ENCODE measurements around the gene PTPN9.
"Not testable (repeated sequence)": the region's sequence is repeated elsewhere in the genome, so short reads cannot be mapped to it uniquely, and the experiment has no call there.

PTPN9 gene

DNA sequence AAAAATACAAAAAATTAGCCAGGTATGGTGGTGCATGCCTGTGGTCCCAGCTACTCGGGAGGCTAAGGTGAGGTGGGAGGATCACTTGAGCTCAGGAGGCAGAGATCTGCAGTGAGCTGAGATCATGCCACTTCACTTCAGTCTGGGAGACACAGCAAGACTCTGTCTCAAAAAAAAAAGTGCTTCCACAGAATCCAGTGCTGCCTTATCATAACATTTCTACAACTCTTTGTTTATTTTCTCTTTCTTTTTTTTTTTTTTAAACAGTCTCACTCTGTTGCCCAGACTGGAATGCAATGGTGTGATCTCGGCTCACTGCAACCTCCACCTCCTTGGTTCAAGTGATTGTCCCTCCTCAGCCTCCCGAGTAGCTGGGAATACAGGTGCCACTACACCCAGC, 53.4 kb downstream of the PTPN9 start:
- DNase-seq, result not testable (repeated sequence)

DNA sequence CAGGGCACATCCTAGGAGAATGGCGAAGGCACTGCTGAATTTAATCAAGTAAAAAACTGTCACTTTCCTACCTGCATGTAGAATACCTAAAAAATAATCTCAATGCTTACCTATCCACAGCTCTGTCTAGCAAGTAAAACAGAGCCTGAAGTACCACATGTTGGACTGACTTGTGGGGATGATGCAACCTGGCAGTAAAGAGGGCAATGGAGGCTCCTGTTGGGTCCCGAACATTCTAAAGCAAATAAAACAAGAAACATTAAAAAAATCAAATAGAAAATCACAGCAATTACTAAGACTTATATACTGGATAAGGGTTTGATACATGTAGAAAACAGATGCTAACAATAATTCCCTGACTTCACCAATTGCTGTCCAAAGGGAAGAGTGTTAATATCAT, 56.1 kb downstream of the PTPN9 start:
- DNase-seq, result no peak

DNA sequence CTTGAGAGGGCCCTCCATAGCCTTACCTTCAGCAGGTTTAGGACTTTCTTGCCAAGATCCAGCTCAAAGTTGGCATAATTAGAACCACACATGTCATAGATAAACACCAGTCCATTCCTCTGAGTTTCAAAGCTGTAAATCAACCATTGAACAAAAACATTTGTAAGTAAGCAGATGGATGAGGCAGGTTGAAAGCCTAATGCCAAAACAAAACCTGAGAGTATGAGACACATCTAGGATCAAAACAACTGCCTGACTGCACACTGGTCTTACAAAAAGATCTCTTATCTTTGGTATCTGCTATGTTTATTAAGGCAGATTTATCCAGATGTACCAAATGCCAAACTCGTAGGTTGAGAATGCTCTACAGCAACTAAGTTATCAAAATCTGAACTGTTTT, 61.9 kb downstream of the PTPN9 start:
- DNase-seq, result no peak

DNA sequence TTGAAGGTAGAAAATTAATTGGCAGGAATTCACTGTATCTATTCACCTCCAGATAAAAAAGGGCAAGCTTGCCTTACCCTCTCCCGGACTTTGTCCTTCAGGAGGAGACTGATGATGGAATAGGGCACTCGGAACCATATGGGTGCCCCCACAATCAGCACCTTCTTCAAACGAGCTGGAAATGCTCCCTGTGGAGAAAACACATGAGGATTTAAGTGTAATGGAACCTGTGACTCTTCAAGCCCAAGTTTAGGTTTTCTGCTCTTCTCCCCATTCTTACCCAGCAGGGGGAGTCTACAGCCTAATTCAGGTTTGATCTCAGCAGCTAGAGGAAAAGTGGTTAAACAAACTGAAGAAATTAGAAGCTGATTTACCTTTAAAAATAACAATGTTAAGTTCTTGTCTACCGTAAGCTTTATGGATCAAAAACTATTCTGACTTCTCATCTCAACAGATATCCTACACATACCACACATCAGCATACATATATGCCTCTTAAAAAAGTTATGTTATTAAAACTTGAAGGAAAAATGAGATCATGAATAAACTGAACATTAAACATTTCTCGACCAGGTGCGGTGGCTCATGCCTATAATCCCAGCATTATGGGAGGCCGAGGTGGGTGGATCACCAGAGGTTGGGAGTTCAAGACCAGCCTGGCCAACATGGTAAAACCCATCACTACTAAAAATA, 70.1 kb downstream of the PTPN9 start:
- no peak for DNase-seq

DNA sequence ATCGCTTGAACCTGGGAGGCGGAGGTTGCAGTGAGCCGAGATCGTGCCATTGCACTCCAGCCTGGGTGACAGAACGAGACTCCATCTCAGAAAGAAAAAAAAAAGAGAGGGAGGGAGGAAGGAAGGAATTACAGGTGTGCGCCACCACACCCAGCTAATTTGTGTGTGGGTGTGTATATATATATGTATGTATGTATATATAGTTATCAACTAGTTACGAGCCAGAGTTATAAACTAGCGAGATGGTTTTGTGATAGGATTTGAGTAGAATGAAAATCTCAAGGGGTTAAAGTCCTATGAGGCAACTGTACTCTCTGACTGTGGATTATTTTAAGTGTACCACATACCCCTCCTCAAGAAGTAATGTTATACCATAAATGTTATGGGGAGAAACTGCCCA, 76.8 kb downstream of the PTPN9 start:
- no peak for DNase-seq

DNA sequence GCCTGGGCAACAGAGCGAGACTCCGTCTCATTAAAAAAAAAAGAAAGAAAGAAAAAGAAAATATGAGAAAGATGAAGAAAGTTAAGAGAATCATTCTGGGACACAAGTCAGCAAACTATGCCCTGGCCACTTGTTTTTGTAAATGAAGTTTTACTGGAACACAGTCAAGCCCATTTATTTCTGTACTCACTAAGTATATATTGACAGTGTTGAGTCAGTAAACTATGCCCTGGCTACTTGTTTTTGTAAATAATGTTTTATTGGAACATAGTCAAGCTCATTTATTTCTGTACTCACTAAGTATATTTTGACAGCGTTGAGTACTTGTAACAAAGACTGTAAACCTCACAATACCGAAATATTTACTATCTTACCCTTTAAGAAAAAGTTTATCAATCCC, 85.4 kb downstream of the PTPN9 start:
- DNase-seq, result no peak

DNA sequence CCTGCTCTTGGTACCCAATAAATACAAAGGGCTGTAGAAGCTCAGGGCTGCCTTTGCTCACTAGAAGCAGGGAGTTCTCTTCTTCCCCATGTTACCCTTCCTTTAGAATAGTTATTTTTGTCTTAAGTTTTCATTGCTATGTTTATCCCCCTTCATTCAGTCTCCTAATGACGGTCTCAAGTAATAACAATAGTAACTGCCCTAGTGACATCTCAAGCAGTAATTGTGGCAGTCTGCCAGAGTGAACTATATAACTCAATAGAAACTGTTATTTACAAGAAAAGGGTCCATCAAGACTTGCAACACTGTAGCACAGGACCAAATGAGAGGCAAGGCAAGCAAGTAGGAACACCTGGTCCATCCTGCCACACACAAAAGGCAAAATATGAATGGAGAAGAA, 95.2 kb downstream of the PTPN9 start:
- DNase-seq, result no peak

DNA sequence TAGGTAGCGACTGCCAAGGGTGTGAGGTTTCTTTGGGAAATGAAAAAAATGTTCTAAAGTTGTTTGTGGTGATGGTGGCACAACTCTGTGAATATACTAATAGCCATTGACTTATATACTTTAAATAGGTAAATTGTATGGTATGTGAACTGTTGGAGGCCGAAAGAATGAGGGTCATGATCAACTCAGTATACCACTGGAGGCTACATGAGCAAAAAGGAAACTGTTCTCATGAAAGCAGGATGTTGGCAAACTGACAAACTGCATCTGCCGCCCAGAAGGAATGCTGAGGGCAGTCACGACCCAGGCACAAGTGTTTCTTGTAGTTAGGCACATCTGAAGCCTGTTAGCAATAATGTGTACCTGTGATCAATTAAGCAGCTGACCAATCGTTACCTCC, 95.6 kb downstream of the PTPN9 start:
- not testable (repeated sequence) for DNase-seq

DNA sequence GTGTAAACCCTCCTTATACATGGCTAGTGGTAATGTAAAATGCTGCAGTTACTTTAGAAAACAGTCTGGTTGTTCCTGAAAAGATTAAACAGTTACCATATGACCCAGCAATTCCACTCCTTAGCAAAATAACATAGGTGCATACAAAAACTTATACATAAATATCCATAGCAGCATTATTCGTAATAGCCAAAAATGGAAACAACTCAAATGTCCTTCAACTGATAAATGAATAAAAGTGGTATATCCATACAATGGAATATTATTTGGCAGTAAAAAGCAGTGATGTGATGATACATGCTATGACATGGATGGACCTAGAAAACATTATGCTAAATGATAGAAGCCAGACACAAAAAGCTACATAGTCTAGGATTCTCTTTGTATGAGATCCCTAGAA, 96.0 kb downstream of the PTPN9 start:
- DNase-seq, result no peak

DNA sequence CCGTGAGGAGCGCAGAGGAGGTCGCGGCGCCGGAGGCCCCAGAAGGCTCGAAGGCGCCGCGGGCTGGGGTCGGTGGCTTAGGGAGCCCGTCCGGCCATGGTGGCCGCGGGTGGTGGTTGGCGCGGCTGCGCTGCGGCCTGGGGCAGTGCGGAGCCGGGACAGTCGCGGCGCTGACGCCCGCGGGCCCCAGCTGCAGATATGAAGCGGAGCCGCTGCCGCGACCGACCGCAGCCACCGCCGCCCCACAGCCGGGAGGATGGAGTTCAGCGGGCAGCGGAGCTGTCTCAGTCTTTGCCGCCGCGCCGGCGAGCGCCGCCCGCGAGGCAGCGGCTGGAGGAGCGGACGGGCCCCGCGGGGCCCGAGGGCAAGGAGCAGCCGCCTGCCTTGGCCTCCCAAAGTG, 98.7 kb downstream of the PTPN9 start:
- DNase-seq, result not testable (repeated sequence)

DNA sequence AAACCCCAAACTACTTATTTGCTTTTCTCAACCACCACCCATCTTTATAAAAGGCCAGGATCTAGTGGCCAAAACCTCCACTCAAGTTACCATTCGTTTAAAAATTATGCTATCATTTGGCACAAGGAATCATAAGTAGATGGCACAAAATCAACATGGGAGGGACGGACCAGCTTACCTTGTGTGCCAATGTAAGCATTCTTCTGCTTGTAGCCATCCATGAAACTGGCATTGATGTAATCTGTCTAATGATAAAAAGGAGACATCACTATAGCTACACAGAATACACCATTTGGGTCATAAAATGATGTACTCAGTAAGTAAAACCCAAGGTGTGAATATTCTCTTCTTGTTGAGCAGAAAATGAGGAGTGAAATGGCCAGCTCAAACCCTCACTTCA, 99.4 kb downstream of the PTPN9 start:
- DNase-seq, result no peak

DNA sequence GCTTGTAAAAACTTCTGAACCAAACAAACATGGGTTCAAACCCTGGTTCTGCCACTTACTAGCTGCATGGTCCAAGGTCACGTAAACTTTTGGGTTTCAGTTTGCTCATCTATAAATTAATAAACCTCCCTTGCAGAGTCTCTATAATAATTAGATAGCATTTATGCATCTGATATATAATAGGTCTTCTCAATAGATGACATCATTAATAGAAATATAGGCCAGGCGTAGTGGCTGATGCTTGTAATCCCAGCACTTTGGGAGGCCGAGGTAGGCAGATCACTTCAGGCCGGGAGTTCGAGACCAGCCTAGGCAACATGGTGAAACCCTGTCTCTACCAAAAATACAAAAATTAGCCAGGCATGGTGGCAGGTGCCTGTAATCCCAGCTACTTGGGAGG, 102.0 kb downstream of the PTPN9 start:
- DNase-seq, result not testable (repeated sequence)

DNA sequence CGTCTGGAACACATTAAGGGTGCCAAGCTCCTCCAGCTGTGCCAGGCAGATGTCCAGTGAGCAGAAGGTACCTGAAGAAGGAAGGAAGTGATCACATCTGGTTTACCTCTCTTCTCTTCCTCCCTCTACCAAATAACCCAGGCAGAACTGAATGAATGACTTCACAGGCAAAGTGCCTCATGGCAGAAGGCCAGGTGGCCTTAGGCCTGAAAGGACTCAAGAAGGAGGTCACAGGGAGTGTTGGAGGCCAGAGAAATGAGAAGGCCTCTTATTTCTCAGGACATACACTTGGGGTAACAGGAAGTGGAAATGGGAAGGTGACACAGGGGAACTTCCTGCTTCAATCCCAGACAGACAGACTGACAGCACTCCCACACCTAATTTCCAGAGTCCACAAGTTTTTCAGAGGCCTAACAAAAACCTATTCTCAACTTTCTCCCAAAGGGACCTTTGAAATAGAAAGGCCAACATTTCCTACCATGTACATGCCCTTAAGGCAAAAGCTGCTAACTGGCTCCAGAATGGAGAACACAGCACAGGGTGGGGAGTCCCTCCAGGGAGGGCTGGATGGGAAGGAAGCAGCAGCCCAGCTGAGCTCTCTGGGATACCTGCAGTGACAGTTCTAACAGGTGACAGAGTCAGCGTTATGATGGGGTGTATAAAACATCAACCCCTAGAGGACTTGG, 110.1 kb downstream of the PTPN9 start:
- DNase-seq, result no peak

DNA sequence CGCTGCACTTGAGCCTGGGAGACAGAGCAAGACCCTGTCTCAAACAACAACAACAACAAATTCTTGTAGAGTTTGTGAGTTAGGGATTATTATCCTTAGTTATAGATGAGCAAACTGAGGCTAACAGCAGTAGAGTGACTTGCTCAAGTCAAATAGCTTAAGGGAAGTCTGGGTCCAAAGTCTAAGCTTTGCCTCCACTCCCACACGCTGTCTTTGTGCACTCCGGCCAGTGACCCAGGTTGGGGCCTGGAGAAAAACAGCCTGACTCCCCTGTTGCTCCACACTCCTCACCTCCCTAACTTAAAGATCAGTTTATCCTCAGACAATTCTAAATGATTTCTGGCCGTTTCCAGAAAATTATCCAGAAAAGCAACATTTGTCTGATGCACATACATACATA, 118.5 kb downstream of the PTPN9 start:
- DNase-seq, result no peak

DNA sequence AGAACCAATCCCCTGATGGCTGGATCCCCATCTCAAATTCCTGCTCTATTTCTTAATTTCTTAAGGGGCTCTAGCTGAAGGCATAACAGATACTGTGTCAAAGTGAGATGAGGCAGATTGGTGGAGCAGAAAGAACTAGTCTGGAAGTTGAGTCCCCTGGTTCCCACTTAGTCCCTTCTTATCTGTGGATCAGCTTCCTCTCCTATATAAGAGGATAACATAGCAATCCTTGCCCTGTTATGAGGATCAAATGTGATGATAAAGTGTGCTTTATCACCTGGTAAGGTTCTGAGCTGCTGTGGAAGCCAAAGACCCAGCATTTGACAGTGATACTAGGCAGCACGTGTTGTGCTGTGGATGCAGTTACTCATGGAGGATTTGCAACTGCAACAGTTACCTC, 119.5 kb downstream of the PTPN9 start:
- DNase-seq, result no peak

DNA sequence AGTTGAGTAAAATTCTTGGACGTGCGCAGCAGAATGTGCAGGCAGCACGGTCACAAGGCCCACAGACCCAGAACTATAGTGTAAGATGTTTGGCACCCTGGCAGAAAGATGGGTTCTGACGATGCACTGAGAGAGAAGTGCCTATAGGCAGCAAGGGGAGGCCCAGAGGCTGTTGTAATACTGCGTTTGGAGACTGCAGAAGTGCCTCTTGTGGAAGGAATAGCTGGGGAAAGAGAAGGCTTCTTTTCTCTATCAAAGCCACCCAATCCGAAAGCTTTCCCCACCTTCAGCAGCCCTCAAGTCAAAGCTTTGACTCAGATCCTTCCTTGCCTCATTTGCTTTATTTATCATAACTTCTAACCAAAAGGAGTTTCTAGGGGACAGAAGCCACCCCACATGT, 122.4 kb downstream of the PTPN9 start:
- no peak for DNase-seq

DNA sequence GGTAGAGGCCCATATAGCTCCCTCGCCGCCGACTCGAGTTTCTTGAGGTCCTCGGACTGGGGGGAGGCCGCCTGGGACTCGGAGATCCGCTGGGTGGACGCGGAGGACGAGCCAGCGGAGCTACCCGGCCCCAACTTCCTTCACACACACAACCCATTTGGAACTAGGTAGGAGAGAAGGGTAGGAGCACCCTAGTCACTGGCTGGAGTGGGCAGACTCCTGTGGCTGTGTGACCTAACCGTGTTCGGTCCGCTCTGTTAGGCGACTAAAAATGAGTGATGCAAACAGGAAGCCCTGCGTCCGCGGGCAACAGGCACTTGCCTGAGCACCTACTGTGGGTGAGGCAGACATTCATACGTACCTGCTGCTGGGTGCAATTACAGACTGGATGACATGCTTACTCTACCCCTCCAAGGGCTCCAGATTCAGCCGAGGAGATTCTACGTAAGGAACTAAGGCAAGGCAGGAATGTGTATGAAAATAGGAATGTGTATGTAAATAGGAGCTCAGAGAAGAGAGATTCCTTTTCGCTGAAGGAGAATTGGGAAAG, 123.1 kb downstream of the PTPN9 start:
- peak in 1 of 2 experiments; percentile 53 for DNase-seq

DNA sequence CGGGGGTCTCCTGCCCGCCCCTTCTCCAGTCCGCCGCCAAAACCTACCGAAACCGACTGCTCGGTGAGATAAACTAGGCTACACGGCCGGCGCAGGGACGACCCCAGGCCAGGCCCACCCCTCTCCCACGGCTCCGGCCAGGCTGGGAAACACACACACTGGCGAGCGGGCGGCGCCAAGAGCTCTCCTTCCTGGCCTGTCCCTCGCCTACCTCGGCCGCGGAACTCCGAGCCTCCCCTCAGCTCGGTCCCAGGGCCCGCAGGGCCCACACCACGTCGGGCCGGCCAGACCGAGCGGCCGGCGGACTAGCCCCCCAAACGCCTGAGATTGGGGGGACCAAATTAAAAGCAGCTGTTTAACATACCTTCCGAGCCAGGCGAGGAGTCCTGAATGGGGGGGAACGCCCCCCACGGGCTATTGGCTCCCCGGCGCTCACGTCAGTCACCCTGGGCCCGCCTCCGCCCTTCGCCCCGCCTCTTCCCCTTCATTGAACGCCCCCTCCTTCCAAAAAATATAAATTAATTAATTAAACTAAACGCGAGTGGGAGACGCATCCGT, 123.6 kb downstream of the PTPN9 start:
- DNase-seq, result peak; percentile 66 to 74

DNA sequence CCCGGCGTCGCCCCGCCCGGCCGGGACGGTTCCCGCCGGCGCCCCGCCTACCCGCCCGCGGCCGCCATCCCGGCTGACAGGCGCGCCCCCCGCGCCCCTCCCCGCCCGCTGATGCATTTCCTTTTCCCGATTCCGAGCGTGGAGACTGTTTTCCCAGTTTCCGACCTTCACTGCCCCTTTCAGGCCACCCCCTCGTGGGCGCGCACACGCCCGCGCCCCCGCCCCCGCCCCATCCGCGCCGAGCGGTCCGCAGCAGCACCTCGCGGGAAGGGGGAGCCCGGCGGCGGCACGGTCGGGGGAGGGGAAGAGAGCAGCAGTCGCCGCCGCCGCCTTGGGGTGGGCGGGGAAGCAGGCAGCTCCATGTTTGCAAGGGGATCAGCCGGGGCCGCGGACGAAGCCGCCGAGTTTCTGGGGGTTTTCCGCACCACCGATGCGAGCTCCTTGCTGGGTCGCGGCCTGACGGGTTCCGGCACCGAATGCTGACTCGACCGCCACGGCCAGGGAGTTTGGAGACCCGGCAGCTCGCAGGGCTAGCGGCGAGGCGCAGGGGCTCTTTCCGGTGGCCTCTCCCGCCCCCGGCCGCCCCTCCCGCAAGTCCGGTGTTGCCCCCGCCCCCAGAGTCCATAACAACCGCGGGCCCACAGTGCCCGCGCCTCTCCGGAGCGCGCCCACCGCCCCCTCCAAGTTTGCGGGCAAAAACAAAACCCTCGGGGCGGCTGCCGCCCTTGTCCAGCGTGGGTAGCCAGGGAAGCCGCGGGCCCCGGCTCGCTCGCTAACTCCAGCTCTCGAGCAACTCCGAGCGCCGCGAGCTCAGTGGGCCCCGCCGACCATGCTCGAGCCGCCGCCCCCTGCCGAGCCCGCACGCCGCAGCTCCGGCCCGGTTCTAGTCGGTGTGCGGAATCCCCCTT, 124.4 kb downstream of the PTPN9 start:
- DNase-seq, result peak in 1 of 2 experiments; percentile 57

DNA sequence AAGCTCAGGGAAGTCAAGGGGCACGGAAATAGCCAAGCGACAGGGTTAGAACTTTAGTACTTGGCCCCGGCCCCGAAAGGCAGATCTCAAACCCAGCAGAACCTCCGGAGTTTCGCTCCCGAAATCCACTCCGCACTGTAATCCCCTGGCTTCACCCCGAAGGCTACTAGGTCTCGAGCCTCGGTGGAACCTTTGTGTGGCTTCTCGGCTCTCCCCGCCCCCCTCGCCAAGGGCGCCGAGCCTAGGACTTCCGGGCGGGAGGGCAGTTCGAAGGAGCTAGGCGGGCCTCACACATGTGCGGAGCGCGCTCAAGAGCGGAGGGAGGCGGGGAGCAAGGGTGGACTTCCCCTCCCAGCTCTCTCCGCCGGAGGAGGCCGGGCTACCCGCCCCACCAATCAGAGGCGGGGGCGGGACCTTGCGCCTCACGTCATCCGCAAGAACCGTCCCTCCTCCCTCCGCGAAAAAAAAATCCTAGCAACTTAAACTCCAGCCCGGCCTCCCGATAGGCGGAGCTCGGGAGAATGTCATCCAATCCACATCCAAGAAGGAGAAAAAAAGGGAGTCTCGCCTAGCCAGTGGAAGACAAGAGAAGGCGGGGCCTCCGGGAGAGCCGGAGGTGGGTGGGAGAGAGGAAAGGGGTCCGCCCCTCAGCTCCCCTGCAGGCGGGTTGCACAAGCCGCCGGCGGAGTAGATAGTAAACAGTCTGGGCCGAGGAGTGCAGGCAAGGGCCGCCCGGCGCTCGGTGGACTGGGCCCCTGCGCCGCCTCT, 125.2 kb downstream of the PTPN9 start:
- DNase-seq, result peak; percentile 99

DNA sequence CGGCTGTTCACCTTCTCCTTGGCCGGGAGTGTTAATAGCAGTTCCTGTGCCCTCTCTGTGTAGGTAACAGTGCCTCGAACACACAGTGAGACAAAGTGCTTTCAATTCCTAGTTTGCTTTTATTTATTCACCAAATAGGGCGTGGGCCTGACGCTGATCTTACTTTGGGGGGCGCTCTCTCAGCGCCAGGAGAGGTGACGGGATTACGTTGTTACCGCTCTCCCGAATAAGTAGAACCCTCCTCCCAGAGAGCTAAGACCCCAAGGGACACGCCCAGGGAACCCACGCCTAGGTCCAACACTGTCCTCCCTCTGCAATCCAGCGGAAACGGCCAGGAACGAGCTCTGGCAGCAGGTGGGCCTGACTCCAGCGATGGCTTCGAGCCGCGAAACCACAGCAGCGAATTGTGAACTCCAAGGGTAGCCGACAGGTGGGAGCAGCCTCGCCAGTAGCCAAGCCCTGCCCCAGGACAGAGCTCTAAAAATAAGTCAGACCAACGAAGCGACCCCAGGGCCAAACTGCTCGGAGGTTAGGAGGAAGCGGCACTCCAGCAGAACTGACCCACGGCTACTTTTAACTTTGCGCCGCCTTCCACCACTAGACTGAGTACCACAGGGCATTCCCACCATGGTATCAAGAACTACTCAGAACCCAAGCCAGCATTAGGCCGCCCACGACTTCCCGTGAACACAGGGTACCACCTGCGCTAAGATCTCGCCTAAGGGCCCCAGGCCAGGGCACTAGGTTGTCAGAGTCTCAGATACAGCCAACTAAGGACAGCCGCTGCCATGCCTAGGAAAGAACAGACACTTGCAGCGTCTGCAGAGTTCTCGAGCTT, 126.0 kb downstream of the PTPN9 start:
- peak; percentile 32 to 69 for DNase-seq

Measured in NCI-H2081 (cell line).